SHP77 (cell line): Measurements from ENCODE around the gene GLMN.
A peak's percentile ranks its signal among the peaks of the same experiment; 100 is the strongest.
"Not testable (repeated sequence)": the region's sequence is repeated elsewhere in the genome, so short reads cannot be mapped to it uniquely, and the experiment has no call there.

Experiments
- DNase-seq, 2 experiments: peaks; one replicate each; lab custom pipeline; 2025; lab: John Stamatoyannopoulos, UW

Gene GLMN

DNA sequence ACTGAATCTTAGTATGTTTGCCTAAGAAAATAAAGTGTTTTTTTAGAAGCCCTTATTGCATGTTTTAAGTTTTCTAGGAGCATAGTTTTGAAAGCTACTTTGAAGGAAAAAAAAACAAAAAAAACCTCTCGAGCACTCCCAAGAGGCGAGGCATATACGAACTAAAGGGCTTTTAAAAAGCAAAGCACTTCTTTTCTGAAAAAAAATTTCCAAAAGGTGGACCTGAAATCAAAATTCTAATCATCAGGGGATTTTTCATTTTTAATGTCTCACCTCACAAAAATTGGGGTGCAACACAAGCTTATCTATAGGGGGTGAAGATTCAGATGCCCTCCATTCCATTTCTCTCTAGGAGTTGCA lies 594 bp downstream of the GLMN start:
- DNase-seq = no peak

DNA sequence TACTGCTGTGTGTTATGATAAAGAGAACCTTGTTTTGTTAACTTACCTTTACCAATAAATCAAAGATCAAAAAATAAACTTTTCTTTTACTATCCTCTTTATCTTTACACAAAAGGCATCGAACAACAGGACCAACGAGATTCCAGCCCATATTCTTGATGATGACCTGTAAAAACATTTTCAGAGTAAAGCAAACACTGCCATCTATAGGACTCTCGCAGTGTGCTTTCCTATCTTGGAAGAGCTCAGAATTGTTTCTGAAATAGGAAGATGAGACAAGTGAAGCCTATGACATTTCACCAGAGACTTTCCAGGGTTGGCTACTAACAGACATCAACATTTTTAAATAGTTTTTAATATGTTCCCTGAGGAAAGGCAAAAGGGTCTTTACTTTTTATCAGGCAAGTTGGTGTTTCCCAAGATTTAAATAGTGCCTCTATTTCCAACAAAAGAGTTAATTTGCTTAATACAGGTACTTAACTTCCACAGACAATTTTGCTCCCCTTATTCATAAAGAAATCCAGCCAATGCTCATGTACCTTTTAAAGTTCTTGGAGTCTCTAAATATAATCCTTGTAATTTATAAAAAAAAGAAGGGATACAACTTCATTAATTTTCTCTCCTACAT lies 7.3 kb downstream of the GLMN start:
- peak; percentile 12 to 43 for DNase-seq

GRCh38 chr1:92281411-92281810 lies 17.4 kb downstream of the GLMN start:
- not testable (repeated sequence) for DNase-seq

DNA sequence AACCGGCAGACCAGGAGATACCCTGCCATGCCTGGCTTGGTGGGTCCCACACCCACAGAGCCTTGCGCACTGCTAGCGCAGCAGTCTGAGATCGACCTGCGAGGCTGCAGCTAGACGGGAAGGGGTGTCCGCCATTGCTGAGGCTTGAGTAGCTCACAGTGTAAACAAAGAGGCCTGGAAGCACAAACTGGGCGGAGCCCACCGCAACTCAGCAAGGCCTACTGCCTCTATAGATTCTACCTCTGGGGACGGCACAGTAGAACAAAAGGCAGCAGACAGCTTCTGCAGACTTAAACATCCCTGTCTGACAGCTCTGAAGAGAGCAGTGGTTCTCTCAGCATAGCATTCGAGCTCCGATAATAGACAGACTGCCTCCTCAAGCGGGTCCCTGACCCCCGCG lies 19.0 kb downstream of the GLMN start:
- DNase-seq = not testable (repeated sequence)

- DNase-seq = no peak
Observed at GRCh38 chr1:92277105-92277723, 21.6 kb downstream of the GLMN start.

DNA sequence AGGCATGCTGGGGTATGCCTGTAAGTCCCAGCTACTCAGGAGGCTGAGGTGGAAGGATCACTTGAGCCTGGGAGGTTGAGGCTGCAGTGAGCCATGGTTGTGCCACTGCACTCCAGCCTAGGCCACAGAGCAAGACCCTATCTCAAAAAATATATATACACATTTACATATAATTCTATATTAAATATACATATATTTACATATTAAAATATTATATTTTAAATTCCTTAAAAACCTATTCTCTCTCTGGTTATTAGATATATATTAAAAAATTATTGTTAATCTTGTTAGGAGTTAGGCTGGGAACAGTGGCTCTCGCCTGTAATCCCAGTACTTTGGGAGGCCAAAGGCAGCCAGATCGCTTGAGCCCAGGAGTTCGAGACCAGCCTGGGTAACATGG lies 22.7 kb downstream of the GLMN start:
- DNase-seq = no peak

DNA sequence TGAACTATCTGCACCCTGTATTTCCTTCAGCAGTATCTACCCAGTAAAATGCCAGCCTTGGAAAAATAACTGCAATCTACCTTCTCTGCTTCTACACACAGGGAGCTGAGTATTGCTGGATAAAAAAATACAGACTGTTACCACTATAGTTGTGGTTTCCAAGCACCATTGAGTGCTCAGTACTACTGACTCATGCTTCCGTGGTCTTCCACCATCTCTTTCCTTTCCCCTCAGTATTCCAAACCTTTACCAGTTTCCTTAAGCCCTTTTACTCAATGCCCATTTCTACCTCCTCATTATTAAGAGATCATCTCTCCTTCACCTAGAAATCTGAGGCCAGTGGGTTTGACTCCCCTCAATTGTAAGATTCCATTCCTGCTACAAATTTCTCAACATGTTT lies 23.8 kb downstream of the GLMN start:
- no peak for DNase-seq

GRCh38 chr1:92273039-92273438 lies 25.7 kb downstream of the GLMN start:
- DNase-seq = no peak

DNA sequence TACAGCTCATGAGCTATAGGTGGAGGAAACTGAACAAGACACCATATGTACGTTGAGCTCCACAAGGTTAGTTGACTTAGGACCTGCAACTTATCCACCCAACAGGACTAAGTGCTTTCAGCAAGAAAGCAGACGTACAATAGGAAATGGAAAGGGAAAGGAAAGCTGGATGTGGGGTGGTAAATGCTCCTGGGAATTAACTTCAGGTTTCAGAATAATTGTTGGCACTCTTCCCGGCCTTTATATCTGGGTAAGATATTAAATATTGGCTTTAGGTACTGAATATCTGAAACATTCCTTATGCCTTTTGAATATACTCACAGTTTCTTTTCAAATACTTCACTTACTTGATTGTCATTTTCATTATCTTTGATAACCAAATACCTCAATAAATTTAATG lies 36.3 kb downstream of the GLMN start:
- DNase-seq = no peak

GRCh38 chr1:92259350-92259749 lies 39.4 kb downstream of the GLMN start:
- DNase-seq = no peak

GRCh38 chr1:92254714-92255113 lies 44.1 kb downstream of the GLMN start:
- DNase-seq = not testable (repeated sequence)

DNA sequence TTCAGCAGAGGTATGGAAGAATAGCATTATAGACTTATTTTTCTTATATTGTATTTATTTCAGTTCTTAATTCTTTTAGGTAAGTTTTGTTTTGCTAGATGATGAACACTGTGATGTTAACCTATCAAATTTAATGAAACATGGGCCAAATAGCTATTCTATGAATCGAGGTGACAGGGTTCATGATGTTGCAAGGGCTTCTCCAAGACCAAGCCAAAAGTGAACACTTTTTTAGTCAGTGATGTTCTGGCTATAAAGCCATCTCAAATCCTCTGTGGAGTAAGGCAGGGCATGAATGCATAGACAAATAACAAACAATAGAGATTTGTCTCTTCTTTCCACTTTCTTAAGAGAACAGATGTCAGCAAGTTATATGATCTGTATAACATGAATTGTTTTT lies 54.4 kb downstream of the GLMN start:
- DNase-seq = no peak

GRCh38 chr1:92240034-92240433 lies 58.8 kb downstream of the GLMN start:
- no peak for DNase-seq

GRCh38 chr1:92230736-92231135 lies 68.1 kb downstream of the GLMN start:
- no peak for DNase-seq

DNA sequence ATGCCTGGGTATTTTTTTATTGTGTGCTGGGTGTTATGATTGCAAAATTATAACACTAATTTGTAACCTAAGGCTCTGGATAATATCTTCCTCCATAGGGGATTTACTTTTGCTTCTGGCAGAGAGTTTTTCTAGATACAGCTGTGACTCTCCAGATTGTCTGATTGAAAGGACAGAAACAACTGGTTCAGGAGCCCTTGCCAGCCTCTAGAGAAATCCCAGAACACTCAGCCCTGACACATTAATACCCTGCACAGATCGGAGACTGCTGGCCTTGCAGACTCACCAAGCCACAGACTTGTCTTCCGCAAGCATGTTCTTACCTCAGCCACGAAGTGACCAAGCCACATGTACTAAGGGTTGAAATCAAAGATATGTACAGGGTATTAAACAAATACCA lies 70.4 kb downstream of the GLMN start:
- no peak for DNase-seq

DNA sequence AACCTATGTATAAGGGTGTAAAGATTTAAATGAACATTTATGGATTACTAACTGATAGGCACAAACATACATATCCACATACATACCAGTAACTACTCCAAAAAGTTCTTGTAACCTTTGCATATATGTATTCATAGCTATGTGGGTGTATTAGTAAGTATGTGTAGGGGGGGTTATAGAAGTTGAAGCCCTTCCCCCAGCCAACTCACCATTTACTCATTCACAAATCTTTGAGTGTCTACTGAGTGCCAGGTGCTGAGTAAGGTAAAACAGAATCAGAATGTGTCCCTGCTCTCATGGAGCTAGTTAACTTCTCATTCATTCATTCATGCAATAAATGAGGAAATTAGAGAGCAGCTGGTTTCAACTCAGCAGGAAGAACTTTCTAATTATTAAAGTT lies 79.8 kb downstream of the GLMN start:
- DNase-seq = no peak

DNA sequence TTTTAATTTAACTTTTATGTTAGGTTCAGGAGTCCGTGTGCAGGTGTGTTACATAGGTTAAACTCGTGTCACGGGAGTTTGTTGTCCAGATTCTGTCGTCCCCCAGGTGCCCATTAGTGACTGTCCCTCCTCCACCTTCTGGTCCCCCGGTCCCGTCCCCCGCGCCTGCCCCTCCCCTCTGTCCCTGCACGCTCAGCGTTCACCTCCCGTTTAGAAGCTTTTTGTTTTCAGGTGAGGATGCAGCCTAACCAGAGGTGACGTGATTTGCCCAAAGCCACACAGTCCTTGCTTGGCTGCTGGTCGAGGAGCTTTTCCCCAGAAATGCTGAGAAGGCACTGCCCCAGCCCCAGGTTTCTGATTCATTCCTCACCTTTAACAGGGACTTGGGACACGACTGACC lies 80.2 kb downstream of the GLMN start:
- no peak for DNase-seq

DNA sequence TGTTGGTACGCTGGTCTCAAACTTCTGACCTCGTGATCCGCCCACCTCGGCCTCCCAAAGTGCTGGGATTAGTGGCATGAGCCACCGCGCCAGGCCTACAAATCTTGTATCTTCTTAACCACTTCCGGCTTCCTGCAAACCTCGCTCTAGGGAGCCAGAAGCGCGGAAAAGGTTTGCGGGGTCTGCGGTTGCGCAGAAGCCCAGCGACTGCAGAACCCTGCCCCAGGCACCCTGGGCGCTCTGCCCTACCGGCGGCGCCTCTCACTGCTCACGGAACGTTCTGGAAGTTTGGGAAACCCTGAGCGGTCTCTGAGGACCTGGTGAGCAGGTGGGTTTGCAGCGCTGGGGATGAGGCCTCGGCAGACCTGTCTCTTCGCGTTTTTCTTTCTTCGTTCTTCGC lies 81.1 kb downstream of the GLMN start, which contains the start of gene C1orf146:
C1orf146 (plus strand) TSS at position 195 of the 400 bp plus-strand sequence. CDS start 13,506 bp downstream, outside the sequence.
- DNase-seq = no peak

GRCh38 chr1:92211166-92211565 lies 87.6 kb downstream of the GLMN start:
- DNase-seq = no peak

DNA sequence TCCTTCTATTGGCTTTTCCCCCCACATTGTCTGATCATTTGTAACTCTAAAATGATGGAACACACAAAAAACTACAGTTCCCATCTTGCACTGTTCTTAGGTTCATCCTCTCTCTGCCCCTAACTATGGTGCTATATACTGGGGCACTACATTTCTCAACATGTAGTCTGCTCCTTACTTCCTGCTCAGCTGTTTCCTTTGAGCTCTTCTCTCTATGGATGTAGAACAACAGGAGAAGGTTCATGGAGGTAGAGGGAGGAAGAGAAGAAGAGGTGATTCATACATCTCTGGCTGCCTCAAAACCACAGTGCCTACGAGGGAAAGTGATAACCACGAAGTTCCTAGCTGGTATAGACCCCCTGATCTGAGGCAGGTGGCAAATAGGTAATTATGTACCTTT lies 88.1 kb downstream of the GLMN start:
- no peak for DNase-seq

DNA sequence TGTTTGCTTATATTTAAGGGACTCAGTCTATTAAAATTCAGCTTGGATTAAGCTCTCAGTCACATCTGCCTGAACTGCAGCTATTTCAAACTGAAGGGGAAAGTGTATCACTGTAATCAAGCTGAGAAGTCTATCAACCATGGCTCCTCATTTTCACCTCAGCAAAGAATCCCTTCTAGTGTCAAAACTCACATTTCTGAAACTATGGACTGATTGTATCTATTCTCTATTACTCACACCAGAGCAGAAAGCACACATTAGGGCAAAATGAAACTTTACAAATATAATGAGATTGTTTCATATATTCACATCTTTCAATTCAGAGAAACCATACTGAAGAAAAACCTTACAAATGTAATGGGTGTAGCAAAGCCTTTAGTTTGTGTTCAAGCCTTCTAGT lies 95.7 kb downstream of the GLMN start:
- no peak for DNase-seq

DNA sequence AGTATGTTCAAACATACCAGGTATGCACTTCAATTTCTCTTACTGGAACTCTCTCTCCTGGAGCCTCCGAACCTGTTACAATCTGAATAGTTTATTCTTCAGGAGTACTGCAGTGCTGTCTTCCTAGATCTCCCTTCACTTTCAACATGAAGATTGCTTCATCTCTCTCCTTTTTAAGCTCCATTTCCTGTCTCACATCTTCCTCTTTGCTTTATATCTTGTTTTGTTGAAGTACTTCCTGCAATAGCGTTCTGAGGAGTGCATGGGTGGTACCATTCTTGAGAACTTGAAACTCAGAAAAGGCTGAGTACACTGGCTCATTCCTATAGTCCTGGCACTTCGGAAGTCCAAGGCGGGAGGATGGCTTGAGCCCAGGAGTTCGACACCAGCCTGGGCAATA lies 96.8 kb downstream of the GLMN start:
- DNase-seq = no peak
